CD4-positive, alpha-beta memory T cell (primary cell): Measurements from ENCODE around the gene SETD2. TPM values are rescaled to one million over a fixed set of nuclear protein-coding genes. Genes with fewer than 3 reads are reported as not detected.

ENCODE experiments used
- CTCF ChIA-PET: fragments of 350-600 bp; sonication (Branson Sonifier 250); formaldehyde crosslinking; loops from one replicate; lab custom pipeline; 2021; ENCODE audit warnings: inconsistent platforms; ENCODE audit not compliant: partially characterized antibody; lab: Charles Lee
- POLR2A ChIA-PET: fragments of 350-600 bp; sonication (Branson Sonifier 250); formaldehyde crosslinking; loops from one replicate; lab custom pipeline; 2021; ENCODE audit not compliant: partially characterized antibody; lab: Charles Lee
- DNase-seq, 5 donors: peaks; one replicate each; pipeline versions ENCODE4 v3.0.0 to v3.0.0-alpha.2; 2020 to 2022; ENCODE audit warnings: mixed read lengths in 1 of 5
- H3K27ac ChIP-seq: one replicate; pipeline ENCODE4 v1.7.0; 2013; ENCODE audit warnings: low read depth, low read length
- H3K27me3 ChIP-seq: 2 replicates; pipeline ENCODE4 v1.7.0; 2013; ENCODE audit warnings: mild to moderate bottlenecking, low read length, moderate library complexity; ENCODE audit not compliant: insufficient read depth
- H3K36me3 ChIP-seq: 2 replicates; pipeline ENCODE4 v1.7.0; 2013; ENCODE audit warnings: mild to moderate bottlenecking, low read length, moderate library complexity; ENCODE audit not compliant: insufficient read depth
- H3K4me1 ChIP-seq: 2 replicates; pipeline ENCODE4 v1.7.0; 2013; ENCODE audit warnings: mild to moderate bottlenecking, low read length, moderate library complexity; ENCODE audit not compliant: insufficient read depth
- H3K4me3 ChIP-seq, 2 donors: one replicate each; pipeline ENCODE4 v1.7.0; 2013; ENCODE audit warnings: low read length in 2 of 2, mild to moderate bottlenecking in 1 of 2
- H3K9me3 ChIP-seq, 2 donors: one replicate each; pipeline ENCODE4 v1.7.0; 2013; ENCODE audit warnings: low read length in 2 of 2, control low read depth in 1 of 2; ENCODE audit not compliant: control insufficient read depth in 1 of 2
- H3K27ac Mint-ChIP-seq, 7 donors: one replicate each; pipeline ENCODE4 v1.8.0; 2020 to 2021; ENCODE audit warnings: mixed read lengths in 7 of 7, mild to moderate bottlenecking in 6 of 7, inconsistent platforms in 3 of 7, moderate library complexity in 3 of 7
- H3K27me3 Mint-ChIP-seq, 2 donors: one replicate each; pipeline ENCODE4 v1.8.0; 2020 to 2021; ENCODE audit warnings: mixed read lengths in 2 of 2
- H3K36me3 Mint-ChIP-seq, 2 donors: one replicate each; pipeline ENCODE4 v1.8.0; 2020 to 2021; ENCODE audit warnings: mixed read lengths in 2 of 2, inconsistent platforms in 1 of 2, mild to moderate bottlenecking in 1 of 2
- H3K4me1 Mint-ChIP-seq, 4 donors: one replicate each; pipeline ENCODE4 v1.8.0; 2020 to 2021; ENCODE audit warnings: mixed read lengths in 4 of 4, mild to moderate bottlenecking in 1 of 4
- H3K4me3 Mint-ChIP-seq, 8 donors: one replicate each; pipeline ENCODE4 v1.8.0; 2020 to 2021; ENCODE audit warnings: mixed read lengths in 8 of 8, mild to moderate bottlenecking in 7 of 8, moderate library complexity in 6 of 8, inconsistent platforms in 3 of 8
- H3K9me3 Mint-ChIP-seq, 8 donors: one replicate each; pipeline ENCODE4 v1.8.0; 2020 to 2021; ENCODE audit warnings: mixed read lengths in 8 of 8, mild to moderate bottlenecking in 5 of 8, inconsistent platforms in 3 of 8, moderate library complexity in 1 of 8
- intact Hi-C: fragments of 100-400 bp; cut with micrococcal nuclease; formaldehyde crosslinking; loops from one replicate; pipeline ENCODE4 v1.15.1; 2023
- polyA plus RNA-seq, 2 donors: library from polyadenylated mRNA; unstranded; fragments of 300-500 nt; fragmentation: Illumina TruSeq; gene quantifications; one replicate each; pipeline ENCODE4 v1.2.3, GENCODE V29; 2021
- total RNA-seq, 2 experiments: library from RNA; stranded (reverse); gene quantifications; one replicate each; pipeline ENCODE4 v1.2.3, GENCODE V29; 2021

SETD2 gene
- total and polyA plus RNA-seq, 4 experiments from 2014 or later = 3.4 to 74.1 (median 50.0) TPM

GRCh38 chr3:47010910-47011309 lies 153.0 kb downstream of the SETD2 start:
- Histone ChIP-seq H3K9me3 (no peaks in the 10 kb centered on the region), H3K4me3 (no peak overlapping the region), H3K36me3 (peaks cover 26% of the 10 kb centered on the region), H3K4me1 (no peaks in the 10 kb centered on the region), H3K27ac (no peak overlapping the region), H3K27me3 (no peaks in the 10 kb centered on the region)
- intact Hi-C loops = no loop called here
- POLR2A ChIA-PET = interaction anchor here (0.9 to 1.1 kb wide), 5 partner anchors 20 to 35 kb away, joined by 3 to 4 read pairs (median 3); no protein-coding TSS in a partner anchor
- Mint-ChIP-seq H3K9me3 (peaks cover 0 to 3% (median 0%) of the 10 kb centered on the region in 8 donors), H3K27ac (peak overlapping the region in 6 of 7 donors; percentile 14 to 84 (median 72)), H3K4me1 (peaks cover 4 to 15% (median 9%) of the 10 kb centered on the region in 4 donors), H3K4me3 (no peak overlapping the region), H3K36me3 (peaks cover 10 to 48% of the 10 kb centered on the region in 2 donors), H3K27me3 (no peaks in the 10 kb centered on the region)
- DNase-seq = no peak
- CTCF ChIA-PET = interaction anchor here (1.4 kb wide), 1 partner anchor 12 kb away, joined by 3 read pairs; no protein-coding TSS in a partner anchor

DNA sequence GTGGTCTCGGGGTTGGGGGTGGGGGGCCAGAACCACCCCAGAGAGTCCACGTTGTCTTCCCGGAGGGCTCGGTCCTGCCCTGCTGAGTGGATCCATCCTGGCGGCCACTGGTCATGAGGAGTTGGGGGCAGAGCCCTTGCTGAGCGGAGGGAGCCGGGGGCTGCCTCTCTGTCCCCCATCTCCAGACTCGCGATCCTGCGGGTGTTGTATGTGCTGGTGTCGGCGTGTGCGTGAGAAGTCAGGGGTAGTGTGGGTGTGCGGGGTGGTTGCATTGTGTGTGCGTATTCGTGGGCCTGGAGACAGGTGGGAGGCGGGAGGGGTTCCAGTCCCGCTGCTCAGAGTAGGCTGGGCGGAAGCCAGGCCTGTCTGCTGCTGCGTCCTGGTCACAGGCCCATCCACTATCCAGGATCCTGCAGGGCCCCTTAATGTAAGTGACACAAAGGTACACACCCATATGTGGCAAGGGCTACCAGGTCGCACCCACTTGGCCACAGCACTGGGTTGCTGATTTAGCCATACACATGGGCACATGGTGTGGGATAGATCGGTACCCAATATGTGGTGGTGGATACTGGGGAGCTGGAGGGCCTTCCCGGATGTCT lies 153.7 kb downstream of the SETD2 start:
- H3K27me3 Mint-ChIP-seq = no peaks in the 10 kb centered on the region
- CTCF ChIA-PET = interaction anchor here (1.4 kb wide), 1 partner anchor 11 kb away, joined by 3 read pairs; no protein-coding TSS in a partner anchor
- intact Hi-C loops = no loop called here

GRCh38 chr3:47009225-47010110 lies 154.4 kb downstream of the SETD2 start:
- peaks cover 0 to 3% (median 0%) of the 10 kb centered on the region in 8 donors for H3K9me3 Mint-ChIP-seq
- Histone ChIP-seq H3K27ac (peak overlapping the region; percentile 14), H3K4me3 (no peak overlapping the region), H3K9me3 (no peaks in the 10 kb centered on the region), H3K36me3 (peaks cover 37% of the 10 kb centered on the region), H3K4me1 (no peaks in the 10 kb centered on the region), H3K27me3 (no peaks in the 10 kb centered on the region)
- peak; percentile 55 to 77 (median 64) for DNase-seq
- H3K4me3 Mint-ChIP-seq = peak overlapping the region in 6 of 8 donors; percentile 43 to 74 (median 52)
- peaks cover 2 to 12% (median 7%) of the 10 kb centered on the region in 4 donors for H3K4me1 Mint-ChIP-seq
- H3K36me3 Mint-ChIP-seq = peaks cover 15 to 55% of the 10 kb centered on the region in 2 donors
- peak overlapping the region in 6 of 7 donors; percentile 4 to 79 (median 30) for H3K27ac Mint-ChIP-seq
- intact Hi-C loops = loop anchor here (10.0 kb wide), 1 partner anchor 315 kb away; no protein-coding TSS in a partner anchor
- no peaks in the 10 kb centered on the region for H3K27me3 Mint-ChIP-seq
- POLR2A ChIA-PET = interaction anchor here (0.8 to 1.1 kb wide), 3 partner anchors 12 to 32 kb away, joined by 4 to 5 read pairs (median 5); partner anchors contain the start of gene NBEAL2
- CTCF ChIA-PET = no interaction called here

More for the DNA sequence above, 153.7 kb downstream of the SETD2 start:
- H3K4me3 Mint-ChIP-seq = peak overlapping the region in 6 of 8 donors; percentile 40 to 74 (median 60)
- H3K27me3 ChIP-seq = no peaks in the 10 kb centered on the region
- H3K9me3 Mint-ChIP-seq = peaks cover 0 to 3% (median 0%) of the 10 kb centered on the region in 8 donors
- H3K36me3 Mint-ChIP-seq = peaks cover 15 to 51% of the 10 kb centered on the region in 2 donors
- H3K4me1 Mint-ChIP-seq = peaks cover 3 to 12% (median 8%) of the 10 kb centered on the region in 4 donors
- no peak overlapping the region for H3K27ac ChIP-seq
- DNase-seq = no peak
- H3K4me3 ChIP-seq = no peak overlapping the region
- peak overlapping the region; percentile 24 to 91 (median 71) for H3K27ac Mint-ChIP-seq
- POLR2A ChIA-PET = no interaction called here
- H3K9me3 ChIP-seq = no peaks in the 10 kb centered on the region
- peaks cover 33% of the 10 kb centered on the region for H3K36me3 ChIP-seq
- no peaks in the 10 kb centered on the region for H3K4me1 ChIP-seq

- peak overlapping the region in 5 of 7 donors; percentile 15 to 89 (median 55) for H3K27ac Mint-ChIP-seq
- Histone ChIP-seq H3K27me3 (no peaks in the 10 kb centered on the region), H3K4me1 (no peaks in the 10 kb centered on the region), H3K27ac (no peak overlapping the region), H3K36me3 (peaks cover 44% of the 10 kb centered on the region), H3K9me3 (no peaks in the 10 kb centered on the region), H3K4me3 (no peak overlapping the region)
- H3K27me3 Mint-ChIP-seq = no peaks in the 10 kb centered on the region
- ChIA-PET POLR2A (interaction anchor here (0.8 to 1.1 kb wide), 3 partner anchors 11 to 31 kb away, joined by 4 to 5 read pairs (median 5); partner anchors contain the start of gene NBEAL2), CTCF (no interaction called here)
- peak overlapping the region in 5 of 8 donors; percentile 28 to 57 (median 45) for H3K4me3 Mint-ChIP-seq
- peaks cover 19 to 55% of the 10 kb centered on the region in 2 donors for H3K36me3 Mint-ChIP-seq
- intact Hi-C loops = loop anchor here (10.0 kb wide), 1 partner anchor 316 kb away; no protein-coding TSS in a partner anchor
- peaks cover 0 to 3% (median 0%) of the 10 kb centered on the region in 8 donors for H3K9me3 Mint-ChIP-seq
- peaks cover 2 to 12% (median 4%) of the 10 kb centered on the region in 4 donors for H3K4me1 Mint-ChIP-seq
- no peak for DNase-seq
These were observed 155.1 kb downstream of the SETD2 start for GRCh38 chr3:47008851-47009224.

DNA sequence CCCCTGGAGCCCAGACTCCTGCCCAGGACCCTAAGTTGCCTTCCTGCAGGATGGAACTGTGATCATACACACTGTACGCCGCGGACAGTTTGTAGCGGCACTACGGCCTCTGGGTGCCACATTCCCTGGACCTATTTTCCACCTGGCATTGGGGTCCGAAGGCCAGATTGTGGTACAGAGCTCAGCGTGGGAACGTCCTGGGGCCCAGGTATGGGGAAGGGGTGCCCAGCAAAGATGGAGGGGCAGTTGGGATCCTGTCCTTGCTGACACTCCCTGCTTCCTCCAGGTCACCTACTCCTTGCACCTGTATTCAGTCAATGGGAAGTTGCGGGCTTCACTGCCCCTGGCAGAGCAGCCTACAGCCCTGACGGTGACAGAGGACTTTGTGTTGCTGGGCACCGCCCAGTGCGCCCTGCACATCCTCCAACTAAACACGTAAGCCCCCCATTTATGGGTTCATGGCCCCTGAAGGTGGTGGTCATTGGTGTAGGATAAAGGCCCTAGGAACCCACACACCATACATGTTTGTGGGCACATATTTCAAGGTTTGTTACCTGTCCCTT lies 155.6 kb downstream of the SETD2 start:
- peaks cover 23 to 56% of the 10 kb centered on the region in 2 donors for H3K36me3 Mint-ChIP-seq
- peak overlapping the region in 4 of 8 donors; percentile 28 to 57 (median 44) for H3K4me3 Mint-ChIP-seq
- Histone ChIP-seq H3K27ac (no peak overlapping the region), H3K9me3 (no peaks in the 10 kb centered on the region), H3K4me3 (no peak overlapping the region), H3K27me3 (no peaks in the 10 kb centered on the region), H3K36me3 (peaks cover 49% of the 10 kb centered on the region), H3K4me1 (no peaks in the 10 kb centered on the region)
- peaks cover 0 to 3% (median 0%) of the 10 kb centered on the region in 8 donors for H3K9me3 Mint-ChIP-seq
- CTCF ChIA-PET = interaction anchor here (1.2 to 1.6 kb wide), 2 partner anchors 9 to 10 kb away, joined by 3 read pairs; no protein-coding TSS in a partner anchor
- no peak for DNase-seq
- POLR2A ChIA-PET = interaction anchor here (0.8 to 1.1 kb wide), 2 partner anchors 10 to 29 kb away, joined by 4 to 5 read pairs; partner anchors contain the start of gene NBEAL2
- intact Hi-C loops = loop anchor here (10.0 kb wide), 1 partner anchor 316 kb away; no protein-coding TSS in a partner anchor
- H3K27me3 Mint-ChIP-seq = no peaks in the 10 kb centered on the region
- H3K4me1 Mint-ChIP-seq = peaks cover 0 to 12% (median 3%) of the 10 kb centered on the region in 4 donors
- H3K27ac Mint-ChIP-seq = peak overlapping the region in 5 of 7 donors; percentile 15 to 89 (median 55)

DNA sequence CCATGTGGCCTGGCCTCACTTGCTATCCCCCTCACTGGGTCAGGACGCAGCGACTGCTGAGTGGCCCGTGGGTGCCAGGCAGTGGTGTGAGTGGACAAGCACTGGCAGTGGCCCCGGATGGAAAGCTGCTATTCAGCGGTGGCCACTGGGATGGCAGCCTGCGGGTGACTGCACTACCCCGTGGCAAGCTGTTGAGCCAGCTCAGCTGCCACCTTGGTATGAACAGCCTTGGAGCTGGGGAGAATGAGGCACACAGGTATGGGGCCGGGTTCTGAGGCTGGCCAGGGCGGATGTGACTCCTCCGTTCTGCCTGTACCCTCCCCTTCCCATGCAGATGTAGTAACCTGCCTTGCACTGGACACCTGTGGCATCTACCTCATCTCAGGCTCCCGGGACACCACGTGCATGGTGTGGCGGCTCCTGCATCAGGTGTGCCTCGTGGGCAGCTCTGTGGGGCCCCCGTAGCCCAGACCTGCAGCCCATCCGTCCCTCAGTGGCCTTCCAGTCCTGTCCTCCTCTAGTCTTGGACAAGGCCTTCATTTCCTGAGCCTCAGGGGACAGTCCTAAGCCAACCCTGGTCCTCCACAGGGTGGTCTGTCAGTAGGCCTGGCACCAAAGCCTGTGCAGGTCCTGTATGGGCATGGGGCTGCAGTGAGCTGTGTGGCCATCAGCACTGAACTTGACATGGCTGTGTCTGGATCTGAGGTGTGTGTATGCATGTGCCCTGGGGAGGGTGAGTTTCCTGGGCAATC lies 156.3 kb downstream of the SETD2 start:
- intact Hi-C loops = loop anchor here (10.0 kb wide), 1 partner anchor 317 kb away; no protein-coding TSS in a partner anchor
- no peak overlapping the region for H3K4me3 Mint-ChIP-seq

More for the DNA sequence above, 156.3 kb downstream of the SETD2 start:
- Mint-ChIP-seq H3K9me3 (peaks cover 0 to 3% (median 0%) of the 10 kb centered on the region in 8 donors), H3K4me1 (peaks cover 0 to 12% (median 3%) of the 10 kb centered on the region in 4 donors), H3K27ac (peak overlapping the region in 2 of 7 donors; percentile 64 to 89), H3K36me3 (peaks cover 23 to 58% of the 10 kb centered on the region in 2 donors), H3K27me3 (no peaks in the 10 kb centered on the region)
- H3K27me3 ChIP-seq = no peaks in the 10 kb centered on the region
- H3K4me1 ChIP-seq = no peaks in the 10 kb centered on the region
- ChIA-PET POLR2A (interaction anchor here (1.6 to 2.7 kb wide), 2 partner anchors 23 to 28 kb away, joined by 4 to 7 read pairs; partner anchors contain the start of gene NBEAL2), CTCF (interaction anchor here (1.2 to 1.6 kb wide), 3 partner anchors 9 to 20 kb away, joined by 3 to 5 read pairs (median 3); no protein-coding TSS in a partner anchor)
- no peak overlapping the region for H3K27ac ChIP-seq
- no peaks in the 10 kb centered on the region for H3K9me3 ChIP-seq
- DNase-seq = no peak
- peaks cover 55% of the 10 kb centered on the region for H3K36me3 ChIP-seq
- no peak overlapping the region for H3K4me3 ChIP-seq
